ENCODE data around the gene USP12.
"Not testable (repeated sequence)": the region's sequence is repeated elsewhere in the genome, so short reads cannot be mapped to it uniquely, and the experiment has no call there.

The USP12 gene

GRCh38 chr13:27066123-27066522 lies 105.5 kb downstream of the USP12 start:
- DNase-seq: not testable (repeated sequence)

DNA sequence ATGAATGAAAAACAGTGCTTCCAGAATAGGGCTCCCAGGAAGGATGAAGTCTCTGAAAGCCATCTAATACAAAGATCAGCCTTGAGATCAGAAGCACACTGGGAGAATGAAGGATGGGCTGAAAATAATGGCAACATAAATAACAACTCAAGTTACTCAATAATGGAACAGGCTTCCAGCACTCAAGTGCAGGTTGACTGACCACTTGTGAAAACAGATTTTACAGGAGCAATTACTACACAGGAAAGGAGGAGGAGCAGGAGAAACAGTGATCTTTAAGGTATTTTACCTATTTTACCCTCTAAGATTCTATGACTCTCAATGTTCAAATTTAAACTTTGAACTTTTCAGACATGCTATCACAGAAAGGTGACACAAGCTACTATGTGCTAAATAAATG lies 106.0 kb downstream of the USP12 start:
- DNase-seq: no peak

DNA sequence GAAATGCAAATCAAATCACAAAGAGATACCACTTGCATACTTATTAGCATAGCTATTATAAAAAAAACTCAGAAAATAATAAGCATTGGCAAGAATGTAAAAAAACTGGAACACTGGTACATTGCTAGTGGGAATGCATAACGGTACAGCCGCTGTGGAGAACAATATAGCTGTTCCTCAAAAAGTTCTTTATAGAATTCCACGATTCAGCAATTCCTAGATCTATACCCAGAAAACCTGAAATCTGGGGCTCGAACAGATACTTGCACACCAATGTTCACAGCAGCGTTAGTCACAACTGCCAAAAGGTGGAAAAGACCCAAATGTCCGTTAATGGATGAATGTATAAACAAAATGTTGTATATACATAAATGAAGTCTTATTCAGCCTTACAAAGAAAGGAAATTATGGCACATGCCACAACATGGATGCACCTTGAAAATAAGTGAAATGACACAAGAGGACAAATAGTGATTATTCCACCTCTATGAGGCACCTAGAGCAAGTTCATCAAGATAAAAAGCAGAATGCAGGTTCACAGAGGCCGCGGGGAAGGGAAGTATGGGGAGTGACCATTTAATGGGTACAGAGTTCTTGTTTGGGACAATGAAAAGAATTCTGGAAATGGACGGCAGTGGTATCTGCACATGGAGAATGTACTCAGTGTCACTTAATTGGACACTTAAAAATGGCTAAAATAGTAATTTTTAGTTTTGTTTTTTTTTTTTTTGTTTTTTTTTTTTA lies 107.2 kb downstream of the USP12 start:
- no peak for DNase-seq

DNA sequence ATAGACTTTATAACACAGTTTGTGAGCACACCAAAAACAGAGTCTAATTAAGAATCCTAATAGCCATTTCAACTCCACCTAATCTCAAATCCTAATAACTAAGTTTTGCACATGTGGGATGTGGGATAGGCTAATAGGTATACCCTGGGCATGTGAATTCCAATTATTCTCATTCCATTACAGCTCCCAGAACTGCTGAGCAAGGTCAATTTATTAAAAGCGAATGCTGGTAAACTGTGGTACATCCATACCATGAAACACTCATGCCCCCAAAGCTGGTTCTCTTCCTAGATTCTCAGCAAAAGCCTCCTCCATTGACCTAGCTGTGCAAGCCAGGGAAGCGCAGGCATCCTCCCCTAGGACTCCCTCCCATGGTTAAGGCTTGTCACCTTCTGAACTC lies 113.8 kb downstream of the USP12 start:
- DNase-seq: no peak

DNA sequence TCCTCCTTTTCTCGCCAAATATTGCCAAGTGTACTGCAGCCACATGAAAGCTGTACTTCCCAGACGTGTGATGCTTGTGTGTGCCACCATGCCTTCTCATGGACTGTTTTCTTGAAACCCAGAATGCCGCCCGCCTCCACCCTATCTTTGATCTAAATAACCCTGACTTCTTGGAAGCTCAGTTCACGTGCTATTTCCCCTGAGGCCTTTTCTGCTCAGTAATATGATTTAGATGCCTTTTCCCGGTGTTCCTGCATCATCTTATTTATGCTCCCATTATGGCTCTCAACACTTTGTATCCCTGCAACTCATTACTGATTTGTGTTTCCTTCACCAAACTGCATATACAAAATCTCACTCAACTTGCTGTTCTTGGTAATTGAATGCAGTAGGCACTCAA lies 116.1 kb downstream of the USP12 start:
- DNase-seq: no peak

DNA sequence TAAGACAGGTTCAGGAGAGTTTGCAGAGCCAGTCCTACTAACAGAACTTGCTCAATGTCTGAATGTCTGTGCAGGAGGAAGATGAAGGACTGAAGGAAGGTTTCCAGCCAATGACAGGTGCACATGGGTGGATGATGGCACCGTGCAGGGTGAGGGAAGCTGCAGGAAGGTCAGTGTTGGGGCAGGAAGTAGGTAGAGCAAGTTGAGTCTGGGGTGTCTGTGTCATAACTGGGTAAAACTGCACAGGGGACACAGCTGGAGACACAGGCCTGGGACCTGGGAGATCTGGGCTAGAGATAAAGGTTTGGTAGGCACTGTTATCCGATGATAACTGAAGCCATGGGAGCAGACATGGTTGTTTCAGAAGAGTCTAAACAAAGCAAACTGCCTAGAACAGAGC lies 116.9 kb downstream of the USP12 start:
- no peak for DNase-seq

GRCh38 chr13:27053902-27054595 lies 117.6 kb downstream of the USP12 start:
- no peak for DNase-seq

DNA sequence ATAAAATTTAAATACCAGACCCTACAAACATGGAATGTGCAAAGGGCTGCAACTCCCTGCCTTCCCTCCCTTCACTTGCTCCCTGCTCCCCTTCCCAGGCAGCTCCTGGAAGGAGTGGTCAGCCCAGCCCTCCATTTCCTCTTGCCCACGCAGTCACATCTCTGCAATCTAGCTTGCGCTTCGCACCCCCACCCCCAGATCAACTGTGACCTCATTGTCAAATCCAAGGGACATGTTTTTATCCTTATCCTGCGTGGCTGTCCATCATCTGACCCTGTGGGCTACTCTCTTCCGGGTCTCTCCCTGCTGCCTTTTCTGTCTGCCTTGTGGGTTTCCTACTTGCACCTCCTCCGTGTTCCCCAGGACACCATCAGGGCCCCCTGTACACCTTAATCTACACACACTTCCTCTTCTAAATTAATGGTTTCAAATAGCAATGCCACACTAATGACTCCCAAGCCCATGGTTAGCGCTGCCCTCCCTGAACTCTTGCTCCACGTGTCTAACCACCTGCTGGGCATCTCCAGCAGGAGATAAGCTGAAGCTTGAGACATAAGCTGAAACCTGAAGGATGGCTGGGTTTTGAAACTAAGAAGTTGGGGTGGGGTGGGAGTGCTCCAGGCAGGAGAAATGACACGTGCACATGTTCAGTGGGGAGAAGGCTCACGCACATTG lies 118.3 kb downstream of the USP12 start:
- peak in 2 of 3 experiments; percentile 48 to 77 for DNase-seq

DNA sequence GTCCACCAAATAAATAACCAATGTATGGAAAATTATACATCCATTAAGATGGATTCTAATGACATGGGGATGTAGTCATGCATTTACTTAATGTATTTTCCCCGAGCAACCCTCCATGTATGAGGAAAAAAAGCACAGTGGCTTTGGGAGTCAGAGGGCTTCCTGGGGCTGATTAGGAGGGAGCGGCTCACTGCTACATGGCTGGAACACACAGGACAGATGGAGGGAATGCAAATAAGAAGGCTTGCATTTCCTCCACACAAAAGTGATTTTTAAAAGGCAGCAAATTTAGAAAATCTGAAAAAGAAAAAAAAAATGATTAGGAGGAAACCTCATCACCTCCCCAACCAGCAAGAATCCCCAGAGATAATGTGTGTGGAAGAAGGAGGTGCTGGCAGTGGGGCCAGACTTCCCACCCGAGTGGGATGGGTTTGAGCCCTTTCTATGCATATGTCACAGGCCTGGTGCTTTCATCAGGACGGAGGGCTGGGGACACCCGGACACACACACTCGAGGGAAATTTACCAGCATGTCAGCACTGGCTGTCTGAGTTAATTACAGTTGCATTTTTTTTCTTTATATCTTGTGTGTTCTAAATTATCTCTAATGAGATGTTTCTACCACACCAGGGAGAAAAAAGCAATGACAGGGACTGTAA lies 118.9 kb downstream of the USP12 start:
- DNase-seq: peak in 1 of 3 experiments; percentile 49

GRCh38 chr13:27047081-27047480 lies 124.5 kb downstream of the USP12 start:
- no peak for DNase-seq

DNA sequence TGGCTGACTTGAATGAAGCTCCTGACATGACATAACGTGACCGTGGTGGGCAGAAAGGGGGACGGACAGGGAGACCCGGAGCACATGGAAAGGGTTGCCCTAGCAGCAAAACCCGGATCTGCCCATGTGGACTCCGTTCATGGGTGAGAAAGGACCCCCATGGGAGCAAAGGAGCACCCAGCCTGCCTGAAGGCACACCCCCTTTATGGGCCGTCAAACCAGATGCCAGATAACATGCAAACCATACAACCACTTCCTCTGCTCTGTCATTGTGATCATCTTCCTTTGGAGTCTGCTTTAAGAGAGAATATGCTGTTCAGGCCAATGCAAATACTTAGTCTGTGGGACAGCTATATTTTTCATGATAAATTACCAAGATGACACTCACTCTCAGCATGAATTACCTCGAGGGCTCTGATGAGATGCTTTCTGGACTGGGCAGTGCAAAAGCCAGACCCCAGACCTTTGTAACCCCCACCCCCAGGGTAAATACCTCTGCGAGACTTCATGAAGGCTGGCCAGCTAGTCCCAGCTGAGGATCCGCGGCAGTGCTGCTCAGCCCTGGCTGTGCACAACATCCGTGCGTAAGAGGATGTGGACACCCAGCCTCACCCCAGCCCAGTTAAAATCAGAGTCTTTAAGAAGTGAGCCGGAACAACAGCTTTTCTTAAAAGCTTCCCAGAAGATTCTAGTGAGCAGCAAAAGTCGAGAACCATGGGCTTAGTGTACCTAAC lies 126.6 kb downstream of the USP12 start:
- no peak for DNase-seq

DNA sequence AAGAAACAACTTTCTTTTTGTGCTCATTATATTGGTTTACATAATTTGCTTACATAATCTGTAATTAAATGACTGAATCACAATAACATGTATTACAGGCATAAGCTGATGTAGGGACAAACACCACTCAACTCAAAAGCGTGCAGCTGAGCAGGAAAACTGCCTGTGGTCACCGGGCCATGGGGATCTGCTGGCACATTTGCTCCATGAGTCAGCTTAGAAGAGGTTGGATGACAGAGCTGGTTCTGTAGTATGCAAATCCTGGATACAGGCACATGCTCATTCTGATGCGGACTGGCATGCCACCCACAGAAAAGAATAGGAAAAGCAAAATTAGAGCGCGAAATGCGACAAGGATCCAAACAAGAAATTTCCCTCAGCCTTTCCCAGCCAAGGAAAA lies 128.6 kb downstream of the USP12 start:
- peak in 1 of 3 experiments; percentile 15 for DNase-seq

DNA sequence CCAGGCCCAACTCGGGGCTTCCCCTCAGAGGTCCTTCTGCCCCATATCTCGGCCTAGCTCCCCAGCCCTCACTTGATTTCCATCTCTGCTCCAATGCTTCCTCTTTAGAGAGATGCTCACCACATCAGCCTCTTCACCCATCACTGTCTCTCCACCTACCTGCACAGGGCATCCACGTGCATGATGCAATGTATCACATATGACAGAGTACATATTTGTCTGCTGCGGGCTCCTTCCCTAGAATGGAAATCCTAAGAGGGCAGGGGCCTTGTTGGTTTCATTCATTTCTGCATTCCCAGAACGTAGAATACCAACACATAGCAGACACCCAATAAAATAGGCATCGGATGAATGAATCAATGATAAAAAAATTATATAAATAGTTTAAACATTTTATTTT lies 130.3 kb downstream of the USP12 start:
- DNase-seq: no peak

GRCh38 chr13:27040826-27041108 lies 130.8 kb downstream of the USP12 start:
- DNase-seq: no peak

DNA sequence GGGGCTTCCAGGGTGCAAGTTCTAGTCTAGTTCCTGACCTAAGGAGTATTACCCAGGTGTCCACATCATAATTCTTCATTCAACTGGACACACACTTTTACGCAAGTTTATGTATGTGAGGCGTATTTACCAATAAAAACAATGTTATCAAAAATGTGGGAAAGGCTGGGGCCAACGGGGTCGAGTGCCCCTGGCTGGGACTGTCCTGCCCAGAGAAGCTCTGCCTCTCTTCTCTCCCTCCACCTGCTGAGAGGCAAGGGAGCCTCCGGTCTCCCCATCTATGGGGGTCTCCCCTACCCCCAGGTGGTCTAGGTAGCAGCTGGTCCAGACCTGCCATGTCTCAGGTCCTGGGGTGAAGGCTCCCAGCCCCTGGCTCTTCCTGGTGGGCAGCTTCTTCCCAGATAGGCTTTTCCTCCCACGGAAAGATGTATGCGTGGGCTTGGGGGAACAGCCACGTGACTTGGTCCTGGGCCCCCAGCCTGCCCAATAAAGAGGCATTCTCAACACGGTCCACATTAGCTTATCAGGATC lies 132.4 kb downstream of the USP12 start:
- no peak for DNase-seq

DNA sequence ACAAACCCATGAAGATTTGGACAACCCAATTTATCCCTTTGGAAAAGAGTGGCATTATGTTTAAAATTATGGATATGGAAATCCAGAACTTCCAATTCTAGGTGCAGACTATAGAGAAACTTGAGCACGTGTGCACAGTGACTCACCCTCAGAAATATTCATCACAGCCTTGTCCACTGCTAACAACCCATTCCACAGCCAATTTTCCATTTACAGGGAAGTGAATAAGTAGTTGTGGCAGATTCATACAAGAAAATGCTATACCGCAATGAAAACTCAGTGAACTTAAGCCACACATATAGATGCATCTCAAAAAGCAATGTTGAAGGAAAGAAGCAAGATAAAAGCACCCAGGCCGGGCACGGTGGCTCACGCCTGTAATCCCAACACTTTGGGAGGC lies 133.3 kb downstream of the USP12 start:
- DNase-seq: no peak

DNA sequence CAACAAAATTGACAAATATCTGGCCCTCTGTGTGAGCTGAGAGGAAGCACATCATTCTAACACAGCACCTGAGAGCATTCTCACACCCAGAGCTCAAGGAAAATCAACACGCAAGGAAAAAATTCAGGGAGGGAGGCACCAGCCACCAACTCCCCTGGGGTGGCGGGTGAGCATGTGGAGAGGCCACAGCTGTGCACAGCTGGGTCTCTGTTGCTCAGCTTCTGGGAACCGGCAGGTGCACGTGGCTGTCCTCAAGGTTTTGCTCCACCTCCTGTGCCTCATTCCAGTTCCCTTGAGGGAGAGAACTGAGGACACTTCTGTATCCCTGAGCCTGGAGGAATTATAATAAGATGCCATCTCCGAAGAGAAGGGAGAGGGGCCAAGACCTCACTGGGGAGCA lies 134.0 kb downstream of the USP12 start:
- peak in 2 of 3 experiments; percentile 14 to 37 for DNase-seq

DNA sequence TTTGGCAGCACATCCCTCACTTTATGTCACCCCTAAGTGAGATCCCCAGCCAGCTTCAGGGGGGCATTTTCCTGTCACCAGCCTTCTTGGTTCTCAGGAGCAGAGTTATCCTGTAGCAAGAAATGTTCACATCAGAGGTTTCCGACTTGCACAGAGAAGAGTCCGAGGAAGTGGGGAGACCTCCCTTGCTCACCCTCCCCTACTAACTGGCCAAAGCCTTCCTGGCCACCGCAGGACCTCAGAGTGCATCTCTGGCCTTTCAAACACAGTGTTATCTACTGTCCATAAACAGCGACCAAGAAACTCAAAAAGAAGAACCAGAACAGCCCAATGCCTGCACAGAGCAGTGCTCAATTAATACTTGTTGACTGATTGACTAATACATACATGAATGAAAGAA lies 134.4 kb downstream of the USP12 start:
- DNase-seq: no peak

DNA sequence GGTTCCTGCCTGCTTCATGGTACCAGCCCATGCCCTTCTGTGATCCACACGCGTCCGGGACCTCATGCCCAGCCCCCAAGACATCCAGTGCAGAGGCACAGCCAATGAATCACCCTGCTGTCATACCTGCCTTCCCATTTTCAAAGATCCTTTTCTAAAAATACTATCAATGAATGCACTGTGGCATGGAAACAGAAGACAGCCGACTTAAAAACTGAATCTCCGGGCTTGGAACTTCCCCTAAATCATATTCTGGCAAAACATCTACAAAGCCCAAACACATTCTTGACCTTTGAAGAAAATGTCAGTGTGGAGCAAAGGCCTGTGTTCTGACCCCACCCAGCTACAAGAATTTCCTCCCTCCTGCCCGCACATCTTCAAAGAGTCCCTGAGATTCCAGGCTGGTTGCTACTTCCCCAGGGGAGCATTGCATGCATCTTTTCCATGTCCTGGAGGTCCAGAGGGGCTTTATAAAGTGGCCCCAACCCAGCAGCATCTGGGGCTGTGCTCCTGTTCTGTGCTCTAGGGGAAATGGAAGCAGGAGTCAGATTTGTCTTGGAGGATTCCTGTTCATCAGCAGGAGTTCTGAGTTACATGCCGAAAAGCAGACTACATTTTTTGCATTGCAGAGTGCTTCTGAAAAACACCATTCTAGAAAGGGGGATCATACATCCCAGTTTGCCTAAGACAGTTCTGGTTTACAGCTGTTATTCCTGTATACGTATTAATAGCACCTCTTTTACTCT lies 135.2 kb downstream of the USP12 start:
- DNase-seq: no peak

- DNase-seq: no peak
These were observed 135.7 kb downstream of the USP12 start for GRCh38 chr13:27035892-27036235.

- no peak for DNase-seq
These were observed 136.9 kb downstream of the USP12 start for GRCh38 chr13:27034678-27035111.

Measured in NCI-H1417 (cell line).